IPS-NIHi11 (cell line): ENCODE data around the gene SPHK1.
"Not testable (repeated sequence)": the region's sequence is repeated elsewhere in the genome, so short reads cannot be mapped to it uniquely, and the experiment has no call there.

Experiments
- DNase-seq: peaks from one replicate; pipeline ENCODE4 v3.0.0; 2012; ENCODE audit warnings: mixed read lengths, low spot score

Gene SPHK1, protein sequence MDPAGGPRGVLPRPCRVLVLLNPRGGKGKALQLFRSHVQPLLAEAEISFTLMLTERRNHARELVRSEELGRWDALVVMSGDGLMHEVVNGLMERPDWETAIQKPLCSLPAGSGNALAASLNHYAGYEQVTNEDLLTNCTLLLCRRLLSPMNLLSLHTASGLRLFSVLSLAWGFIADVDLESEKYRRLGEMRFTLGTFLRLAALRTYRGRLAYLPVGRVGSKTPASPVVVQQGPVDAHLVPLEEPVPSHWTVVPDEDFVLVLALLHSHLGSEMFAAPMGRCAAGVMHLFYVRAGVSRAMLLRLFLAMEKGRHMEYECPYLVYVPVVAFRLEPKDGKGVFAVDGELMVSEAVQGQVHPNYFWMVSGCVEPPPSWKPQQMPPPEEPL

GRCh38 chr17:76384222-76384986, at the start of gene SPHK1:
SPHK1 (plus strand) TSS chr17:76384609; CDS start chr17:76385645, 1,036 bp downstream.
- peak; percentile 91 for DNase-seq

DNA sequence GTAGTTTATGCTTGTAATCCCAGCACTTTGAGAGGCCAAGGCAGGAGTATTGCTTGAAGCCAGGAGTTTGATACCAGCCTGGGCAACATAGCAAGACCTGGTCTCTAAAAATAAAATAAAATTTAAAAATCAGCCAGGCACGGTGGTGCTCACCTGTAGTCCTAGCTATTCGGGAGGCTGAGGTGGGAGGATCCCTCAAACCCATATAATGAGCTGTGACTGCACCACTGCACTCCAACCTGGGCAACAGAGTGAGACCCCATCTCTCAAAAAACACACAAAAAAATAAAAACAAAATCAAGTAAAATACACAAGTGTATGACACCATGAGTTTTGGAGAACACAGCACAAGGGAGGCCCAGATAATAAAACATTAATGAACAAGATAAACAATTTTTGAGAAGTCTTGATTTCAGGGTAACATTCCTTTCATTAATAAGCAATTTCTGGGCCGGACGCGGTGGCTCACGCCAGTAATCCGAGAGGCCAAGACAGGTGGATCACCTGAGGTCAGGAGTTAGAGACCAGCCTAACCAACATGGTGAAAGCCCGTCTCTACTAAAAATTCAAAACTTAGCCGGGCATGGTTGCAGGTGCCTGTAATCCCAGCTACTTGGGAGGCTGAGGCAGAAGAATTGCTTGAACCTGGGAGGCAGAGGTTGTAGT, 48.6 kb upstream of the SPHK1 start:
- no peak for DNase-seq

DNA sequence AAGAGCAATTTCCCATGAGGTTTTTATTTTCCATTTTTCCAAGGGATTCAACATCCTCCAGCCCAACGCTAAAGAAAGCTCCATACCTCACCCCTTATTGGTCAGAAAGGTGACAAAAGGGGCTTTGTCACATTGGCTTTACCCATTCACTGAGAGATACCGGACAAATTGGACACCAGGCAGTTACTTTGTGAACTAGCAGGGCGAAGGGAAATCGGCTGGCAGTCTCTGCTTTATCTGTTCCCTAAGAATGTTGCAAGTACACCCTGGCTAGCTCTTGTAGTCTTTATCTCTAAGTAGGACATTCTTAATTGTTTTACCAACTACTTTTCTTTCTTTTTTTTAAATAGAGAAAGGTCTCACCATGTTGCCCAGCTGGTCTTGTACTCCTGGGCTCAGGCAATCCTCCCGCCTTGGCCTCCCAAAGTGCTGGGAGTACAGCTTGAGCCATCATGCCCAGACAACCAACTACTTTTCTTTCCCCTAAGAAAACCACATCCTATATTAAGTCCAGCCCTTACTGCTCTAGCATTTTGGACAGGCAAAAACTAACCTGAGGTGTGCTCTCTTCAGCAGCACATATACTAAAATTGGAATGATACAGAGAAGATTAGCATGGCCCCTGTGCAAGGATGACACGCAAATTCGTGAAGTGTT, 47.5 kb upstream of the SPHK1 start:
- DNase-seq = no peak

DNA sequence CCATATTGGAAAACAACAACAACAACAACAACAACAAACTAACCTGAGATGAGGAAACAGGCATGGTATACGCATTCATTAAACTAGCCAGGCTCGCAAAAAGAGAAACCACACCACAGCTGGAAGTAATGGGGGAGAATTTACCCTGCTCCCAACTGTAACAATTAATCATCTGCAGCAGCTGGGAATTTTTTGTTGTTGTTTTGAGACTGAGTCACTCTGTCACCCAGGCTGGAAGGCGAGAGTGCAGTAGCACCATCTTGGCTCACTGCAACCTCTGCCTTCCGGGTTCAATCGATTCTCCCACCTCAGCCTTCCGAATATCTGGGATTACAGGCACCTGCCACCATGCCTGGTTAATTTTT, 47.0 kb upstream of the SPHK1 start:
- no peak for DNase-seq

- DNase-seq = no peak
These were observed 43.1 kb upstream of the SPHK1 start for GRCh38 chr17:76341301-76341700.

DNA sequence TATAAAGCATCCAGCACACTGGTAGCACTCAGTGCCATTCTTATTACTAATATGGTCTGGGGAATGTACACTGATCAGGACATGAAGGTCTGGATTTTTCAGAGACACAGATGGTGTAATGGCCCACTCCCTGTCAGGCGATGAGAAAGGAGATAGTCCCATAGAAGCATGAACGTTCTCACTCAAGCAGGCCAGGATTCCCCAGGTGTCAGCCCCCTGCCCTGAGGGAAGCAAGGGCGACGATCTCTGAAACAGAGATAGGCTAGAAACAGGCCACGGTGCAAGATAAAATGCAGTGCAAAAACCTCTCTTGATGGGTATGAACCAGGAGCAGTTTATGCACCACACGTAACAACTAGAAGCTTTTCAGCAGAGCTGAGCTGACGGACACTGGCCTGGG, 41.3 kb upstream of the SPHK1 start:
- no peak for DNase-seq

DNA sequence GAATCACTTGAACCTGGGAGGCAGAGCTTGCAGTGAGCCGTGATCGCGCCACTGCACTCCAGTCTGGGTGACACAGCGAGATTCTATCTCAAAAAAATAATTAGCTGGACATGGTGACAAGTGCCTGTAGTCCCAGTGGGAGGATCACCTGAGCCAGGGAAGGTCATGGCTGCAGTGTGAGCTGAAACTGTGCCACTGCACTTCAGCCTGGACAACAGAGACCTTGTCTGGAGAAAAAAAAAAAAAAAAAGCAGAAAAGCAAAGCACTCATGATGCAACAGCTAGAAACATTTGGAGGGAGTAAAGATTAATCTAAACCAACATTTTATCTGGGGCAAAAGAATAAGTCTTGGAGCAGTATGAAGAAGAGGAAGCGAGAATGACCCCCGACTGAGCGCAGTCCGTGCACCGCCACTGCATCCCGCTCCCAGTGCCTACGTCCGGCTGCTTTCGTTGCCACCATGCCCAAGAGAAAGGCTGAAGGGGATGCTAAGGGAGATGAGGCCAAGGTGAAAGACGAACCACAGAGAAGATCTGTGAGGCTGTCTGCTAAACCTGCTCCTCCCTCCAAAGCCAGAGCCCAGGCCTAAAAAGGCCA, 38.9 kb upstream of the SPHK1 start:
- DNase-seq = no peak

DNA sequence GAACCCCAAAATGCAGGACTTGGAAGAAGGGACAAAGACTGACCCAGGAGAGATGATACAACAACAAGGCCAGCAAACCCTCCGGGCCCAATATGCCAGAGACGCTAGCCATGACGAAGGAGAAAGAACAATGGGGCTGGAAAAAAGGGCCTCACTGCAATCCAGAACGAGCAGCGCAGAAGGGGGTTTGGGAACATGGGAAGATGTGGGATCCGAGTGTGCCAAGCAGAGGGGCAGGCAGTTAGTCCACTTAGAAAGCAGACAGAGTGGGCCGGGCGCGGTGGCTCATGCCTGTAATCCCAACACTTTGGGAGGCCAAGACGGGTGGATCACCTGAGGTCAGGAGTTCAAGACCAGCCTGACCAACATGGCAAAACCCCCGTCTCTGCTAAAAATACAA, 37.5 kb upstream of the SPHK1 start:
- DNase-seq = not testable (repeated sequence)

DNA sequence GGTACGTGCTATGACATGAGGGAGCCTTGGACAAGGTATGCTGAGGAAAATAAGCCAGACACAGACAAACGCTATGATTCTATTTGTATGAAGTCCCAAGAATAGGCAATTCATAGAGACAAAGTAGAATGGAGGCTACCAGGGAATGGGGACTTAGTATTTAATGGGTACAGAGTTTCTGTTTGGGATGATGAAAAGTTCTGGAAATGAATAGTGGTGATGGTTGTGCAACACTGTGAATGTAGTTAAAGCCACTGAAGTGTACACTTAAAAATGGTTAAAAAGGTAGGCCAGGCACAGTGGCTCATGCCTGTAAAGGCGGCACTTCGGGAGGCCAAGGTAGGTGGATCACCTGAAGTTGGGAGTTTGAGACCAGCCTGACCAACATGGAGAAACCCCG, 33.9 kb upstream of the SPHK1 start:
- no peak for DNase-seq

GRCh38 chr17:76351526-76352071, 32.8 kb upstream of the SPHK1 start:
- no peak for DNase-seq

- DNase-seq = peak; percentile 82
These were observed 31.3 kb upstream of the SPHK1 start for GRCh38 chr17:76353004-76353598.

DNA sequence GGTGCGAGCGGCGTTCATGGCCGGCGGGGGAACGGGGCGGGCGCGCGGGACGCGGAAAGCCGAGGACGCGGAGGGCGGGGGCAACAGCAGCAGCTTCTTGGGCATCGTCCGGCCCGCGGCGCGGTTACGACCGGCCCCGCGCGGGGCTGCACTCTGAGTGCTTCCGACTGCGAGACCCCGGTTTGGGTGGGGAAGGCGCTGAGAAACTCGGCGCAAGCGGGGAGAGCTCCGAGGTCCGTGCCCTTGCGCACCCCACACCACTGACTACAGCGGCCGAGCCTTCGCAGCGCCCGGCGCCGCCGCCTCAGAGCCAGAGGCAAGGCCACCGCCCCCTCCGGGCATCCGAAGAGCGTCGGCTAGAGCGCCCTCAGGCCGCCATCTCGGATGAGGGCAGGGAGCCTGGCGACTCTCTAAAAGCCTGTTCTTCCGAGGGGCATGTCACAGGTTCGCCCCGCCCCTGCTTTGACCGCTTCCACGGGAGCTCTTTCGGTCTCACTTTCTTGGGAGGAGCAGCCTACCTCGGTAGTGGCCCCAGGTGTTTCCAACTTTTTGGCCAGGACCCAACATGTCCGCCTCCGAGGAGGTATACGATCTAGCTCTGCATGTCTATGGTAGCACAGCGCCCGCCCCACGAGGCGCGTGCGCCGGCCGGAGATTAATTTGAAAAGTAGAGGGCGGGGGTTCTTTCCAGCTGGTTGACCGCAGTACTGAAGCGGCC, 30.7 kb upstream of the SPHK1 start, which contains the start of gene PRPSAP1:
TSS of gene PRPSAP1 (minus strand) at position 318 of the 718 bp plus-strand sequence. CDS start at position 105, 213 bp downstream.
- DNase-seq = peak; percentile 95

DNA sequence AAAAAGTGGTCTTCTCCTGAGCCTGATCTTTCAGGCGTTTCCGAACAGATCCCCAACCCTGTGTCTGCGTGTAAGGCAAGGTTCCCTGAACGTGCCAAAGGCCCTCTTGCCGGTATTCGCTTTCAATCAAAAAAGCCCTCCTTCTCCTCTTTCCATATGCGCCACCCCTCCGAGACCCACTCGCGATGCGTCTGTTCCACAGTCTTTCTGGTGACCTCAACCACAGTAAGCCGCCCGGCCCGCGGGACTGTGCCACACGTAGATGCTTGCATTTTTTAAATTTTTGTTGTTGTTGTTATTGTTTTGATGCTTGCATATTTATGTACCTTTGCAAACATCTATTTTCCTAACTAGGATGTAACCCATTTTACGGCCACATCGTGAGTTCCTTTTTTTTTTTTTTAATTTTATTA, 30.1 kb upstream of the SPHK1 start:
- DNase-seq = no peak

DNA sequence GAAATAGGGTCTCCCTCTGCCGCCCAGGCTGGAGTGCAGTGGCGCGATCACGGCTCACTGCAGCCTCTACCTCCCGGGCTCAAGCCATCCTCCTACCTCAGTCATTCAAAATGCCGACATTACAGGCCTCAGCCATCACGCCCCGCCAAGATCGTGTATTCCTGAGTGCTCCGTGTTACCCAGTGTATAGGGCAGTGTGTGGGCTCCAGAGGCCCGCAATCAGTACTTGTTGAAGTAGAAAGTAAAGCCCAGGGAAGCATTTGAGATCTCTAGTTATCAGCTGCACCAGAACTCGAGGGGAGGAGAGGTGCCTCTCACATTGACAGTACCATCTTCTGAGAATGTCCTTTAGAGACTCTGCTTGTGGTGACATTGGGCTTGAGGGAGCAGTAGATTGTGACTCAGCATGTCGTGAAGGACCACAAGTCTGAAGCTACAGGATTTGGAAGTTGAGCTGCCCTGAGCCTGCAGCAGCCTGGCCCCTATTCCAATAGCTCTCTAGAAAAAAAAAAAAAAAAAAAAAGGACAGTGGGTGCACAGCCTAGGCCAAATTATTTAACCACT, 29.6 kb upstream of the SPHK1 start:
- no peak for DNase-seq

GRCh38 chr17:76356803-76357456, 27.5 kb upstream of the SPHK1 start:
- DNase-seq = no peak

- no peak for DNase-seq
These were observed 26.7 kb upstream of the SPHK1 start for GRCh38 chr17:76357597-76358158.

- no peak for DNase-seq
These were observed 25.0 kb upstream of the SPHK1 start for GRCh38 chr17:76359375-76359774.

- not testable (repeated sequence) for DNase-seq
These were observed 24.6 kb upstream of the SPHK1 start for GRCh38 chr17:76359776-76360175.

- DNase-seq = no peak
These were observed 23.9 kb upstream of the SPHK1 start for GRCh38 chr17:76360461-76360860.
